HG02840 (cell line): Measurements from ENCODE around the gene SGCA.

Experiments used
- ATAC-seq: cut with Tn5 transposase; IDR thresholded peaks from one replicate; pipeline ENCODE4 v1.9.1; 2021; ENCODE audit warnings: mild to moderate bottlenecking, moderate library complexity, moderate number of reproducible peaks; ENCODE audit not compliant: unreplicated experiment, low FRiP score

Gene SGCA

GRCh38 chr17:50148226-50149090 lies 17.3 kb upstream of the SGCA start:
- ATAC-seq: peak; percentile 39

- no peak for ATAC-seq
These were observed 16.8 kb upstream of the SGCA start for GRCh38 chr17:50149091-50149416.

- ATAC-seq: no peak
These were observed 16.1 kb upstream of the SGCA start for GRCh38 chr17:50149417-50150353.

- ATAC-seq: no peak
These were observed 15.3 kb upstream of the SGCA start, which contains the start of gene PPP1R9B for GRCh38 chr17:50150354-50151040. Gene PPP1R9B, minus strand, starts transcription at chr17:50150677. Its CDS starts 164 bp downstream, at chr17:50150513.

GRCh38 chr17:50151041-50151936 lies 14.5 kb upstream of the SGCA start:
- no peak for ATAC-seq

- ATAC-seq: no peak
These were observed 13.8 kb upstream of the SGCA start for GRCh38 chr17:50151937-50152547.

GRCh38 chr17:50152736-50153135 lies 13.1 kb upstream of the SGCA start:
- ATAC-seq: no peak

- ATAC-seq: no peak
These were observed 11.9 kb upstream of the SGCA start for GRCh38 chr17:50153650-50154575.

- ATAC-seq: no peak
These were observed 11.2 kb upstream of the SGCA start for GRCh38 chr17:50154604-50155003.

- ATAC-seq: no peak
These were observed 10.5 kb upstream of the SGCA start for GRCh38 chr17:50155115-50155819.

- ATAC-seq: no peak
These were observed 7.9 kb upstream of the SGCA start for GRCh38 chr17:50157891-50158290.

GRCh38 chr17:50161023-50161910 lies 4.5 kb upstream of the SGCA start:
- peak; percentile 78 for ATAC-seq

GRCh38 chr17:50161911-50162288 lies 3.9 kb upstream of the SGCA start:
- no peak for ATAC-seq

GRCh38 chr17:50162466-50163254 lies 3.1 kb upstream of the SGCA start:
- no peak for ATAC-seq

GRCh38 chr17:50163843-50164696 lies 1.7 kb upstream of the SGCA start:
- ATAC-seq: no peak
